ENCODE results near the gene KAZN.

The KAZN gene

DNA sequence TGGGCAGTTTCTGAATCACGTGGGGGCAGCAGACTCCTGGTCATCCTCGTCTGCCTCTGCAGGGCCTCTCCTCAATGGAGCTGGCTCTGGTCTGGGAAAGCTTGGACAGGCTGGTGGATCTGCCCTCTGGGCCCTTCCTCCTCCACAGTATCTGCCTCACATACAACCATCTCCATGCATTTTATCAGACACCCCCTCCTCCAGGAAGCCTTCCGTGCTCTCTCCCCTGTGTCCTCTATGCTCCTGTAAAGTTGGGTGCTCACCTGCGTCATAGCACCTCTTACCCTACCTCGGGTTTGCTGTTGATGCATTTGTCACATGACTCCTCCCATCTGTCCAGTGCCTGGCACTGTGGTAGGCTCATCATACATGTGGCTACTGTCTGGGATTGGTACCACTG is 459.3 kb downstream of the KAZN start:
- no peak for DNase-seq (ENCODE audit: low read depth in 3 of 3)

DNA sequence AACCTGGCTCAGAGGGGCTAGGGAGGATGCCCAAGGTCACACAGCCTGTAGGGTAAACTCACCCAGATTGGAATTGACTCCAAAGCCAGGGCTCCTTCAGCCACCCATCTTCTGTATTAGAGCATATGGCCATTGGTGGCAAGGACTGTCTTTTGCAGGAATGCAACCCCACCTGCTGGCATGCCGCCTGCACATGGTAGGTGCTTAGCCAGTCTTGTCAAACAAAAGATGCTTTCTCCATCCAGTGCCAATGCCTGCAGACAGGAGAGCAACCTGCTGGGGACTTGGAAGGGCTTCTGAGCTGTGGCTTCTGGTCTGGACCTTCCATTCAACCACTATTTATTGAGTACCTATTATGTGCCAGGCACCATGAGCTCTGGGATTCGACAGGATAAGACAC is 459.8 kb downstream of the KAZN start:
- no peak for DNase-seq (ENCODE audit: low read depth in 3 of 3)

- no peak for DNase-seq (ENCODE audit: low read depth in 3 of 3)
These were observed 461.6 kb downstream of the KAZN start for GRCh38 chr1:15060104-15060503.

DNA sequence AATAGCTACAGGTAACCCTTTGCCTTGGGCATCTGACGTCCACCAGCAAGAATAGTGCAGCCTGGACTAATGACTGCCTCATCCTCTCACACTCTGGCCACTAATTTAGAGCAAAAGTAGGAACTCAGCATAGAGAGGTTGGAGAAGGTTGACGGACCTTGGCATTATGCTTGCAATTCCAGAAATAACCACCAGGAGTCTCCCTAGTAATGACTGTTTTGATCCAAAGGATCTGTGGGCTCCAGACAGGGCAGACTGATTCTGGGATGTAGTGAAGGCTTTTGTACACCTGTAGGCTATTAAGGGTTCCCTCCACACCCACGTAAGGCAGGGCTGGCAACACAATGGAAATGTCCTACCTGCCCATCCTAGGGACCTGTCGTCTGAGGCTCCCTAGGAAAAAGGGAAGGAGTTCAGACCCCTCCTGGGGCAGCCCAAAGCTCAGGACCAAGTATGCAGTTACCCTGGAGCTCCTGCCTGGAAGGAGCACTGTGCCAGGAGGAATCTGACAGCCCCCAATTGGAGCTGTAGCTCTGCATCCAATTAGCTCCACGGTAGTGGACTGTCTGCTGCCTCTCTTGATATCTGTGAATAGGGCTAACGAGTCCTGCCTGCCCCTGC is 464.1 kb downstream of the KAZN start:
- no peak for DNase-seq (ENCODE audit: low read depth in 3 of 3)

GRCh38 chr1:15063346-15063745 is 464.9 kb downstream of the KAZN start:
- no peak for DNase-seq (ENCODE audit: low read depth in 3 of 3)

GRCh38 chr1:15063783-15064182 is 465.3 kb downstream of the KAZN start:
- DNase-seq (ENCODE audit: low read depth in 3 of 3): no peak

DNA sequence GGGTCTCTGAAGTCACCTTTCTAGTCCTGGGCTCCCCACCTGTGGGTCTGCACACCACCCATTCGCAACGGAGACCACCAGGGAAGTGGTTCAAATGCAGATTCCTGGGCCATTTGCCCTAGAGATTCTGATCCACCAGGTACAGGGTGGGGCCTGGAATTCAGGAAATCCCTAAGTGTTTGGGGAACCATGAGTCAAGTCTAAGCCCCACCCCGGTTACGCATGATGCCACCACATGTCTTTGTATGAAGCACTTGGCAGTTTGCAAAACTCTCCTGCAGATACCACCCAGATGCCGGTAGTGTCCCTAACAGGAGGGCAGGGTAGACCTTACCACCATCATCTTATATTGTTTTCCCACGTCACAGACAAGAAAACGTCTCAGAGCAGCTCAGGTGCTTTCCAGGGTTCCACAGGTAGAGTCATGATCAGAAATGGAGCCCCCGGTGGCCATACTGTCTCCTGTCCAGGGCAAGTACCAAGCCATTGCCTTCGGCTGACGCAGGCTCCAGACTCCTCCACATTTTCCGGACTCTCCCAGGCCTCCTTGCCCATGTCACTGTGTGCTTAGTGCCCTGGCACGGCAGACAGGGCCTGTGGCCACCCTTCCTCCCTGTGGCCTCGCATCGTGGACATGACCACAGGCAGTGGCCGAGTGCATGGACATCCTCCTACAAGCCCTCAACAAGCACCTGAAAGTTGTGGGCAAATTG is 465.9 kb downstream of the KAZN start:
- DNase-seq (ENCODE audit: low read depth in 3 of 3): no peak

DNA sequence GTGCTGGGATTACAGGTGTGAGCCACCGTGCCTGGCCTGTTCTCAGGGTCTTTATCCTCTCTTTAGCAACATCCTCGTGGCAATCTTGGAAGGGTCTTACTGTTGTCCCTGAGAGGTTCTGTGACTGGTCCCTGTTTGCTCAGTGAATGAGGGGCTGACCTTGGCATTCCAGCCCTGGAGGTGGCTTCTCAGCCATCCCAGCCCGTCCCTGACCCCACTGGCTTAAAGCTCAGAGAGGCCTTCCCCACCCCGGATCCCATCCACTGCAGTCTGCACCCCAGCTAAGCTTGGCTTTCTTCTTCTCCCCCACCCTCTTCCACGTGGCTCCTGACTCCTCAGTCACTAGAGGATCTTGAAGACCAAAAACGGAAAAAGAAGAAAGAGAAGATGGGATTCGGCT is 466.8 kb downstream of the KAZN start:
- no peak for DNase-seq (ENCODE audit: low read depth in 3 of 3)

DNA sequence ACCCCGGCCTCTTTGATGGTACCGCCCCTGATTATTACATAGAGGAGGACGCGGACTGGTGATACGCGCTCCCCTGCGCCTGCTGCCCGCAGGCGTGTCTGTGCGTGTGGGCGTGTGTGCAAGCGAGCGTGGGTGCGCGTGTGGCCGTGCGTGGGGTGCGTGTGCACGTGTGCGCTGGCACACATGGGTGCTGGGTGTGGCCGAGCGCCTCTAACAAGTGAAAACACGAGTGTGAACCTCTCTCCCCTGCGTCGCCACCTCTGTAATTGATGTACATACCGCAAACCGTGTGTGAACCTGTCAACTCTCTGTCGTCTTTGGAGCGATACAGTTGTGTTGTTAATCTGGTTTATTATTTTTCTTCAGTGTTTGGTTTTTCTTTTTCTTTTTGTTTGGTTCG is 467.3 kb downstream of the KAZN start:
- DNase-seq (ENCODE audit: low read depth in 3 of 3): no peak

DNA sequence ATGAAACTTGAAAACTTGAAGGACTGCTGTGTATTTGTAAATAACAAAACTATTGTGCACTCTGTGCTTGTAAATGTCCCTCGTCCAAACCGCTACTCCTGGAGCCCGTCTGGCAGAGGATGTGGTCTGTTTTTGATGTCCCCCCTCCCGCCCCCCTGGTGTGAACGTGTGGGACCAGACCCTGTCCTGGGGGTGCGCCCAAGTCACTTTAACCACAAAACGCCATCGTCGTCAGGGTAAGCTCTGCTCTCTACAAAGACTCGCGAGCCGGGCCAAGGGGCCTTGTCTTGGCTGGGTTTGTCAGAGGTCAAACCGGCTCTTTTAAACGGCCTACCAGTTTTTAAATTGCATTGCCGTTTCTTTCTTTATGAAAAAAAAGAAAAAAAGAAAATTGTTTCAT is 467.7 kb downstream of the KAZN start:
- no peak for DNase-seq (ENCODE audit: low read depth in 3 of 3)

GRCh38 chr1:15067148-15067547 is 468.7 kb downstream of the KAZN start:
- DNase-seq (ENCODE audit: low read depth in 3 of 3): no peak

GRCh38 chr1:15068152-15068551 is 469.7 kb downstream of the KAZN start:
- DNase-seq (ENCODE audit: low read depth in 3 of 3): no peak

- no peak for DNase-seq (ENCODE audit: low read depth in 3 of 3)
These were observed 470.5 kb downstream of the KAZN start for GRCh38 chr1:15068997-15069396.

DNA sequence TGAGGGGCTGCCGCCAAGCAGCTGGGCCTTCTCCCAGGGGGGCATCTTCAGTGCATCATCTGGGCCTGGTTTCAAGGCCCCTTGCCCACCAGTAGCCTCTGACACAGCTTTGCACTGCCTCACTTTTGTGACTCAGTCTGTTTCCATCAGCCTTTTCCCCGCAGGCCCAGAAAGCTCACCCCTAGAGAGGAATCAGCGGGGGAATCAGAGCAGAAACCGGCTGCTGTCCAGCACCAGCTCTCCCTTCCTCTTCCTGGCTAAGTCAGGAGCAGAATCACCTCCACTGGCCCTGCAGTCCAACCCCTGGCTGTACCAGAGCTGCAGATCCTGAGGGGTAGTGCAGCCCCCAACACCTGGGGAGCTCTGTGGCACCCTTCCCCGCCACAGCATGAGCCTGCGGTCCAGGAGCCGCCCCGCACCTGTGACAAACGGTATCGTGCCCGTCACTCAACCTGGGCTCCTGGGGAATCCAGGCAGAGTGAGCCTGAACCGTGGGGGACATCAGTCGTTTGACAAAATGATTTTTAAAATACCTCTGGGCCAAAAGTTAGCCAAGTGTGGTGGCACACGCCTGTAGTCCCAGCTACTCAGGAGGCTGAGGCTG is 471.8 kb downstream of the KAZN start:
- no peak for DNase-seq (ENCODE audit: low read depth in 3 of 3)

- no peak for DNase-seq (ENCODE audit: low read depth in 3 of 3)
These were observed 473.5 kb downstream of the KAZN start for GRCh38 chr1:15071936-15072335.

DNA sequence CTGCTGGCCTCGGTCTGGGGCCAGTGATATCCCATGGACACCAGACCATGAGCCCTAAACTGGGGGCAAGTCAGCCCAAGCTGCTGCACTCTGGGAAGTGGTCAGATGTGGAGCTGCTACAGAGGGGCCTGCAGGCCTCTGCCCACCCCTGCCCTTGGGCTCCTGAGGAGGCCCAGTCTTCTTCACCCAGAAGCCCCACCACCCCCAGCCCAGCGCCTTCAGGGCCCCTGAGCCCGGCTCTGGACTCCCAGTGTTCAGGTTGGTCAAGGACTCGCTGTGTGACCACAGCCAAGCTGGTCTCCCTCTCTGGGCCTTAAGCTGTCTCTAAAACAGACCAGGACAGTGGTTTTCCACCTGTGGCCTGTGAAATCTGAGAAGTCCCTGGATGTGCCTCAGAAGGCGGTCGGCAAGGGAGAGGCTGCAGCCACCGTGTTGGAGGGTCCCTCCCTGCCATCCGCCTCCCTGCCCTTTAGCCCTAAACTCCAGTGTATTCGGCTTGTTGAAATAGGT is 475.4 kb downstream of the KAZN start:
- DNase-seq (ENCODE audit: low read depth in 3 of 3): no peak

GRCh38 chr1:15075175-15075574 is 476.7 kb downstream of the KAZN start:
- DNase-seq (ENCODE audit: low read depth in 3 of 3): no peak

- no peak for DNase-seq (ENCODE audit: low read depth in 3 of 3)
These were observed 477.3 kb downstream of the KAZN start for GRCh38 chr1:15075817-15076216.

DNA sequence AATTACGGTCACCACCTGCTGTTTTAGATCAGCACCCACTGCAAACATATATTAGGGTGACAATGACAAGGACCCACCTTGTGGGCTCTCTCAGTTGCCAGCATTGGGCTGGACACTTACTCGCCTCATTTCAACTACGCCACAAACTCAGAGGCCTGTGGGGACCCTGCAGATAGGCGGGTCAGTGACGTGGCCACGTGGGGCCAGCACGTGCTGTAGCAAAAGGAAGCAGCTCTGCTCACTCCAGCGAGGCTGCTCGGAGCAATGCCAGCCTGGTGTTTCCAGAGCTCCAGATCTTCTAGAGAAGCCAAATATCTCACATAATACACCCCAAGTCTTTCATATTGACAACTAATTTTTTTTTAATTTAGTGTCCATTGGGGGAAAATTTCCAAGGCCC is 478.3 kb downstream of the KAZN start:
- no peak for DNase-seq (ENCODE audit: low read depth in 3 of 3)

DNA sequence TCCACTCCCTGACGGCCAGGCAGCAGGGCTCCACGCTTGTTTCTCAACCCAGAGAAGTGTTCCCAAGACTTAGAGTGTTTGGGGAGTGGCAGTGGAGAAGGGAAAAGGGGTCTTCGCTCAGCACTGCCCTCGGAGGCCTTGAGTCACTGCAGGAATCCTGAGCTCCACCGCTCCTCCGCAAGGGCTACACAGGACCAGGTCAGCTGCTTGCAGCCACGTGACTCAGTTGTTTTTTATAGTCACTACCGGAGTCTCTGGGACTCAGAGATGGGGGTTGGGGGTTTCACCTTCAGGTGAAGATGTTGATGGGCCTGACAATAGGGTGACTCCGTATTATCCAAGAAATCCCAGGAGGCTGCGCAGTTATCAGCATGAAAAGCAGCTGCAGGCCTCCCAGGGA is 478.9 kb downstream of the KAZN start:
- DNase-seq (ENCODE audit: low read depth in 3 of 3): no peak

DNA sequence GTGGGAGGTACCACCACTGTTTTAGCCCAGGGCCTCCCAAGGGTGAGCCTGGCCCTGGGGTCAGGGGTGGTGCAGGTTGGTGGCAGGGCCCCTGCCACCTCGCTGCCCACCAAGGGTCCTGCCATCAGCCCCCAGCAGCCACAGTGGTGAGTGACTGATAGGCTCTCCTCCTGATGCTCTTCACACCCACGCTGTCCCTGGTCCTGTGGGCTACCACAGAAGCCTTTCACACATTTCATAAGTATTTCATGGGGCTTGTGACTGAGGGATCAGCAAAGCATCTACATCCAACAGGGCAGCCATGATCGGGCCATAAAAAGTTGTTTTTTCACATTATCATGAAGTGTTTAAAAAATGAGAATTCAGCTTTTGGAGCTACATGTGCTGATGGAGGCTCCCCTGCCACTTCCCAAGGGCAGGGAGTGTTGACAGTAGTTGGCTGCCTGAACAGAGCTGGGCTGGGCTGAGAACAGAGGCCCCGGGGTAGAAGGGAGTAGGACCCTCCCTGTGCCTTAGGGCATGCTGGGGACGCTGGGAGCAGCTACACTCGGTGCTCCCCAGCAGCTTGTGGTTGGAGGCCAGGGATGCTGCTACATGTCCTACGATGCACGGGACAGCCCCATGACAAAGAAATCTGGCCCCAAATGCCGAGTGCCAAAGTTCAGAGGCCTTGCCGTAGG is 482.0 kb downstream of the KAZN start:
- no peak for DNase-seq (ENCODE audit: low read depth in 3 of 3)

GRCh38 chr1:15081102-15081501 is 482.6 kb downstream of the KAZN start:
- no peak for DNase-seq (ENCODE audit: low read depth in 3 of 3)

DNA sequence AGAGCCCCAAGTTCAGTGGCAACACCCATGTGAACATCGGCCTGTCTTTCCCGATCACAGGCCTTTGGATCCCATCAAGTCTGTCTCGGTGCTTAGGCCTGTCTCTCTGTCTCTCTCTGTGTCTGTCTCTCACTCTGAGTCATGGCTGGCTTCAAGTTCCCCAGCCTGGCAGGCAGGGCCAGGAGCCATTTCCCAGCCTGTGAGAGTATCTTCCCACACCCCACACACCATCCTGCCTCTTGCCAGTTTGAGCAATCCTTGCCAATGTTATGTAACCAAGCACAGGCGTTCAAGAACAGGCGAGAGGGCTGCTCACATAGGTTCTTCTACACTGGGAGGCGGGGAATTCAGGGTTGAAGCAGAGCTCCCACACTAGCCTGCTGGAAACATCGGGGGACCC is 485.1 kb downstream of the KAZN start:
- DNase-seq (ENCODE audit: low read depth in 3 of 3): no peak

Measured in stimulated activated CD4-positive, alpha-beta T cell treated with anti-CD3 and anti-CD28 coated beads, TNF-alpha, amount 100 ng/mL, for 24 hours (primary cell).